NB4 (cell line): Measurements from ENCODE around the gene NNMT.

Experiments
- CTCF ChIP-seq: IDR thresholded peaks from one replicate; pipeline ENCODE4 v1.5.1; 2012; ENCODE audit warnings: low read depth, low read length
- MAX ChIP-seq: IDR thresholded peaks from 2 replicates; pipeline ENCODE4 v1.6.1; 2011; ENCODE audit warnings: low read depth, low read length
- MYC ChIP-seq: IDR thresholded peaks from 2 replicates; pipeline ENCODE4 v1.6.1; 2011; ENCODE audit warnings: low read depth, low read length
- POLR2A ChIP-seq: IDR thresholded peaks from 2 replicates; pipeline ENCODE4 v1.6.1; 2011; ENCODE audit warnings: mild to moderate bottlenecking; ENCODE audit not compliant: insufficient read length; ENCODE audit errors: extremely low read depth

- no peak for TF ChIP-seq POLR2A
- no peak for TF ChIP-seq CTCF
- TF ChIP-seq MAX = peak; percentile 32
- TF ChIP-seq MYC = no peak
These were observed 62.5 kb downstream of the NNMT start for GRCh38 chr11:114358716-114359115.
